Smooth muscle cell of the brain vasculature (primary cell): Measurements from ENCODE around the gene RMND5A.

Source experiments
- DNase-seq: peaks from one replicate; pipeline ENCODE4 v3.0.0-alpha.2; 2012; ENCODE audit warnings: low read depth, low spot score

Gene RMND5A

DNA sequence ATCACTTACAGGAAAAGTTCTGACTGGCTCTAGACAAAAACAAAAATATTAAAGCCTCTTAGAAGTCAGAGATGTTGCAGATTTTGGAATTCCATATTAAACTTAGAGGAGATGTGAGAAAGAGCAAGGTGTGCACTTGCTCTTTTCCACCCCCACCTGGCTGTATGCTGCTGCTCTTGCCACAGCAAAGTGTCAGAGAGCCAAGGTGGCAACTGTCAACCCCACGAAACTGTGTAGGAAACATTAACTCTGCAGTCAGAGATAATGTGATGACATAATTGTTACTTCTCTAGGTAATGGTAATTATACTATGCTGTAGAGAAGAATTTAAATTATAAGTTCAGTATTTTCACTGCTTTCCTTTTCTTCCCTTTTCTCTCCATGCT, 45.2 kb downstream of the RMND5A start:
- DNase-seq = no peak

DNA sequence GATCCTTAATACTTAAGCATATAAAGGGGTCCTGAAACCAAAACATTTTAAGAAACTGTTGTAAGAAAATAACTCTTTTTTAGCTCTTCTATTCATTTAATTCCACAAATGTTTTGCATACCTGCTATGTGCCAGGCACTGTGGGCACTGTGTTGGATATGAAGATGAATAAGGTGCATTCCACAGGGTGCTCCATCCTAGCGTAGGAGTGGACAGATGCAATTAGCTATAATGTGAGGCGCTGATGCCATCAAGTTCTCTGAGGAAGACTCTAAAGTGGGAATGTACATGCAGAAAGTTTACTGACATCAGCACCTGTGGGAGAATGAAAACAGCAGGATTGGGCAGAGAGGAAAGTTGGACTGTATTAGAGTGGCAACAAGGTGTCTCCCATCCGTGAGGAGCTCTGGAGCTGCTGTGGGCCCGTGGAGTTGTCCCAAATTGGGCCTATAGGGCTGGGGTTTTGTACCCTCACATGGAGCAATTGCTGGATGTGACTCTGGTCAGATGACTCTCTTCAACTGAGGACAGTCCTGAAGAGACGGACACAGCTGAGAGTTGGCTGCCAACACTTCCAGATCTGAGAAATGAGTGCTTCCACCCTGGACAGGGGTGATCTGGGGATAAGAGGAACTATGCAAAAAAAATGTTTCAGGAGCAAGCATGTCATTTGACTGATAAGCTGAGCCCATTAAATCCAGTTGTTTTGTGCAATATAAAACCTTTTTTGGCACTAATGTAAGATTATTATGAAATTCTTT, 48.3 kb downstream of the RMND5A start:
- DNase-seq = no peak

DNA sequence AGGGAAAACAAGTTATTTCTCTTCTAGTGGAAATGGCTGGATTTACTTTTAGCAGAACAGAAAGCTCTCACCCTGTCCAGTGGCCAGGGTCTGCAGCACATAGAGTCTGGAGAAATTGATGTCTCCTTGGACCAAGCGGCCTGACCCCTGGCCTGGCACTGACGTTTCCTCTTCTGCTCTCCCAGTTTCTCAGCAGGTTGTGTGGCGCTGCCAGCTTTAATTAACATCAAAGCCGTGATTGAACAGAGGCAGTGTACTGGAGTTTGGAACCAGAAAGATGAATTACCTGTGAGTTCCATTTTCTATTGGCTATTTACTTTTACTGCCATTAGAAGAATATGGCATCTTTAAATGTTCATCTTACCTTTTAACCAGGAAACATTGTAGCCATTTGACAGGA, 49.7 kb downstream of the RMND5A start:
- no peak for DNase-seq

DNA sequence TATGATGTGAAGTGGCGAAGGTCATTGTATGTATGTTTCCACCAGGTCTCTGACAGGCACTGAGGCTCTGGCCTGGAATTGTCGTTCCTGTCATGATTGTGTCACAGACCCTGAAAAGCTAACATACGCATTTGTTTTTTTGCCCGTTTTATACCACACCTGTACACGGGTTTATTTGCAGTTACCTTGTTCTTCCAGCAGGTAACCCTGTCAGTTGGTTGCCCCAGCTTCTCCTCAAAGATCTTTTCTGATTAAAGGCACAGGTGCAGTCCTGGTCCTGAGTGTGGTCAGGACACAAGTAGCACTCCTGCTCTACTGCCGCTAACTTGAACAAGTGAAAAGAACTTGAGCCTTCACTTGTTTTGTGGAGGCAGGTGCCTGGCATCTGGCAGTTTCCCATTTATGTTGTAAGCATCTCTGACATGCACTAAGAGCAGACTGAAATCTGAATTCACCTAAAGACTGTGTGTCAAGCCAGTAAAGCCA, 50.8 kb downstream of the RMND5A start:
- no peak for DNase-seq

DNA sequence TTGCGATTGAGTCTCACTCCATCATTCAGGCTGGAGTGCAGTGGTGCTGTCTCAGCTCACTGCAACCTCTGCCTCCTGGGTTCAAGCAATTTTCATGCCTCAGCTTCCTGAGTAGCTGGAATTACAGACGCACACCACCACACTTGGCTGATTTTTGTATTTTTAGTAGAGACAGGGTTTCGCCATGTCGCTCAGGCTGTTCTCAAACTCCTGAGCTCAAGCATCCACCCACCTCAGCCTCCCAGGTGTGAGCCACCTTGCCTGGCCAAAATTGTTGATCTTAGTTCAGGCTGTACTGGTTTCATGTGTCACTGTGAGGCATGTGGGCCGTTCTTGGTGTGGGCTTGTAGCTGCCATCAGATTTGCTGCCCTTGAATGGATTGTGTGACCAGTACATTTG, 52.5 kb downstream of the RMND5A start:
- DNase-seq = no peak

DNA sequence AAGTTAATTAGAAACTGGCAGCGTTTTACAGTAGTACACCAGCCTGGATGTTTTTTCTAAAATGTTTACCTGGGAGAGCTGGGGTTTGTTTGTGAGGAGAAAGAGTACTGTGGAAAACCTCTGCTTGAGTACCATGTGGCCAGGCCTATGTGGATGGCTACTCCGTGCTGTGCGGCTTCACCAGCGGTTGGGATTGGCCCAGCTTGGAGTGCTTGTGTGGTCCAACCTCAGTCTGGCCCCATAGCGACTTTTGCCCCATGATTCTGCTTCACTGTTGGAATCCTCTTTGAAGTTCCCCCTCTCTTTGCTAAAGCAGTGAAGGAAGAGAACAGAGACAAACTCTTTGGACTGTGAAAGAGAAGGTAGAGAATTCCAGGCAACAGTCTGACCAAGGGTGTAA, 54.8 kb downstream of the RMND5A start:
- DNase-seq = no peak

DNA sequence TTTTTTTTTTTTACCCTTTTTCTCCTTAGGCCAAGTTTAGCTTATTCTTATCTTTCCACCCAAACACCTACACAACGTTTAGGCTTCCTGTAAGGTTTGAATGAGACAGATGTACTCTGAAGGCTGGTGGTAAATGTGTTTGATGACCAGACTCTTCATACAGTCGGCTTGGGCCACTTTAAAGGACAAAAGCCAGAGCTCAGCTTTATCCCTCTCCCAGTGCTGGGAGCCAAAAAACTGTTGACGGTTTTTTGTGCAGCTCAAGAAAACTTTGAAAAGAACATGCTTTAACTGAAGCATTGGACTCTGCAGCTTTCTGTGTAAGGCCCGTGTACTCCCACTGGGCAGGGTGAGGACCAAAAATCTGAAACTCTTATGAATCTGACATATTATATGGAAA, 55.2 kb downstream of the RMND5A start:
- DNase-seq = no peak

DNA sequence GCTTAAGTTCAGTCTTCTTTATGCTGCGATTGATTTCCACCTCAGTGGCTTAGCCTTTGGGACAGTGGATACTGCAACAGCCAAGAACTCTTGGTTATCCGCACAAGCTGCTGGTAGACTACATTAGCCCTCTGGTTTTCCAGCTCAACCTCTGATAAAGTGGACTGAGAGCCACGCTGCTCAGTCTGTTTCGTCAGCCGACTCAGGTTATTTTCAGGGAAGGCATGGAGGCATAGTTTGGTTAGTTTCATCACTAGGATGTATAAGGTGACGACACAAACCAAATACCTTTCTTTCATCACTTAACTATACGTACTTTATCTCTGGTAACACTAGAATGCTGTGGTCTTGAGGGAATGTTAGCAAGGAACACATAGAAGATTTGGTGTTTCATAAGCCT, 56.4 kb downstream of the RMND5A start:
- DNase-seq = no peak

DNA sequence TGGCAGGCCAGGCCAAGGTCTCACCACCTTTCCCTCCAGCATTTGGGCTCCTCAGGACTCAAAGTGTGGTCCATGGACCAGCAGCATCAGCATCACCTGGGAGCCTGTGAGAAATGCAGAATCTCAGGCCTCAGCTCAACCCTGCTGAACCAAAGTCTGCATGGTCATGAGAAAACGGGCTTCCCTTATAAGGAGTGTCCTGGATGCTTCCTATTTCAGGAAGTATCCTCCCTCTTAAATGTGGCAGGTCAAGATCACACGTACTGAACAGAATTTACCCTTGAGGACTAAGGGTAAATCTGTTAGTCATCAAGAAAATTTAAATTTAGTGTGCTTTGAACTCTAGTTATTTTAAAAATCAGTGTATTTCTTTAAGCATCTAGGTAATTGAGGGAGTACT, 58.9 kb downstream of the RMND5A start:
- no peak for DNase-seq

DNA sequence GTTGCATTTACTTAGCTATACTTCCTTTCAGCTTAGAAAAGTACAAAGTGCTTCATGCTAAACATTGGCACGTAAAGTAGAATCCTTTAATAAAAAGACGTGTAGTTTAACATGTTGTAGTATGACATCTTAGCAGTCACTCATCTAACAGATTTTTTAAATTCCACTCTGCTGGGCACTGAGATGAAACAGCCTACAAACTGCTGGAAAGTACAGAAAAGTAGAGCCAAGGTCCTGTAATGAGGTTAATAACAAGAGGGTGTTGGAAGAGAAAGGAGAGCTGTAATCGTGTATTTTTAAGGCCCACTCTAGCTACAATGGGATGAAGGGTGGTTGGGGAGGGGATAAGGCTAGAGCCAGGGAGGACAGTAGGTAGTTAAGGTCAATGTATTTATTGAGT, 59.9 kb downstream of the RMND5A start:
- no peak for DNase-seq

DNA sequence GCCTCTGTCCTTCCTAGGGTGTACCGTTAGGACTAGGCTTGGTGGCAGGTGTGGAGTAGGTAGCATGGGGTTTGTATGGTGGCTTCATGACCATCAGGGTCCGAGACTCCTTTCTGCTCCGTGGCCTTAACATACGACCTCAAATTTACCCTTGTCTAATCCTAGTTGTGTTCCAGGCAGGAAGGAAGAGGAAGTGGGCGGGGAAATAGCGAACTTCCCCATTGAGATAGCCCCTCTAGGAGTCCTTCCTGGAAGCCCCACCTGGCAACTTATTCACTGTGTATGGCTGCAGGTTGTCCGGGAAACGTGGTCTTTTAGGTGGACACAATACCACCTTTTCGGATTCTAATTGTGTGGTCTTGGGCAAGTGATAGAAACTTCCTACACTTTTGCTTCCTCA, 61.3 kb downstream of the RMND5A start:
- DNase-seq = no peak

DNA sequence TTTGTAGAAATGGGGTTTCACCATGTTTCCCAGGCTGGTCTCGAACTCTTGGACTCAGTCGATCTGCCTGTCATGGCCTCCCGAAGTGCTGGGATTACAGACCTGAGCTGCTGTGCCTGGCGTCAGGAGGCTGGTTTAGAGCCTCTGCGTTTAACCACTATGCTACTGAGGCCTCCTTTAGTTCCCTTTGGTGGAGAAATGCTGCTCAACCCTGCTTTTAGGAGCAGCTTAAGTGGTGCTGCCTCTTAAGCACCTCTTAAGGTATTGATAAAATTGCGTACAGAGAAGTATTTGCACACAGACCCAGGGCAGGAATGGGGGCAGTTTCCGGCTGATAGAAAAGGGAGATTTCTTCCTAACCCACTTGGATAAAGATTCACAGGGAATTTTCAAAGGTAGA, 62.7 kb downstream of the RMND5A start:
- no peak for DNase-seq

DNA sequence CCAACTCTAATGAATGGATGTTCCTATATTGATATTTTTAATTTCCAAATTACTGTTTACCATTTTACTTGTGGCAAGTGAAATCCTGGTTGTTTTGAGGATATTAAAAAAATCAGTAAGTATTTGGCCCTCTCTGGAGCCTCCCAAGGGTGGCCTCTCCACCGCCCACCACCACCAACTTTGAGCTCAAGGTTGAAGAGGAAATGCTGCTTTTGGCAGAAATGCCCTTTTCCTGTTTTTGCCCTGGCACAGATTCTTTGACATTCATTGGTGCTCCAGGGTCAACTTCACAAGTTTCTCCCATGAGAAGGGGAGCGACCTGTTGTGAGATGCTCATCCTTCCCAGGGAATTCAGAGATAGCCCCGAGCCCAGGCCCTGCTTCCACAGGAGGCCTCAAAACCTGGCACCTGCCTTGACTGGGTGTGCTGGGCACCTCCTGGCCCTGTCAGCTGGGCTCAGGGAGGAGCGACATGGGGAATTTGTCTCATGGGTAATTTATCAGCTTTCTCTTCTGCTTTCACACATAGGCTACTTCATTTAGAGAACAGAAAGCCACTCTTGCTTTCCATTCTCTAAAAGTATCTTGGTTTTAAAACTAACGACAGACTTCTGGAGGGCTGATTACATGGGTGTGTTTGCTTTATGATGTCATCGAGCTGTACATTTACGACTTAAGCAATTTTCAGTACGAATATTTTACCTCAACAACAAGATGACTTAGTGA, 63.7 kb downstream of the RMND5A start:
- no peak for DNase-seq

DNA sequence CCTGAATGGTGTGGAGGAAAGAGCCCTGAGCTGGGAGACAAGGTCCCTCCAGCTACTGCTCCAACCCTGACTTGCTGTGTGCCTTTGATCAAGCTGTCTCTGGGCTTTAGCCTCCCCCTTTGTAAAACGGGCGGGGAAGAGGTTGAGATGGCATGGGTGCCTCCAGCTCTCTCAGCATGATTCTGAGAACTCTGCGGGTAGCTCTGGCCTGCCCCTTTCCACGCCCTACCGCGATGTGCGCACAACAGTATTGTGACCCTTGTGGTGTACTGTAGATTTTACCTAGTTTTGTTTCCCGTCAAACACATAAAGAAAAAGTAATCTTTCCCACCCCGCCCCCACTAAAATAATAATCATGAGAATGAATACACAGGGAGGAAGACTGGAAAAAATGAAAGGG, 65.4 kb downstream of the RMND5A start:
- no peak for DNase-seq

DNA sequence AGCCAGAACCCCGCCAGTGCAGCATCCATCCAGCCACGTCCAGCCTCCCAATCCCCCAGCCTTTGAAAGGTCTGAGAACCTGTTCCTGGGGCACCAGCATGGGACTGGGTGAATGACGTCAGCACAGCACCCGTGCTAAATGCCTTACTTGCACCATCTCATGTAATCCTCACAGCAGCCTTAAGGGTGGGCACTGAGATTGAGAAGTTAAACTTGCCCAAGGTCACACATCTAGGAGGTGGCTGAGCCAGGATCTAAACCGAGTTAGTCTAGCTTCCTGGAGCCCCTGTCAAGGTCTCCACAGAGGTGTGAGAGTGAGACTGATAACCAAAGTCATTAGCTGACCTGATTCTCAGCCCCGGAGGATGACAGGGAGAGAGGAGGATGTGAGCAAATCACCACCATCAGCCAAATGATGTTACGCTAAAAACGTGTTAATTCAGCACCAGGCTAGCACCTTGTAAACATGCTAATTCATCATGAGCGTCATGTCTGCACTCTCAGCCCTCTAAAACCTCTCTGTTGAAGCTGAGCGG, 66.0 kb downstream of the RMND5A start:
- DNase-seq = no peak

DNA sequence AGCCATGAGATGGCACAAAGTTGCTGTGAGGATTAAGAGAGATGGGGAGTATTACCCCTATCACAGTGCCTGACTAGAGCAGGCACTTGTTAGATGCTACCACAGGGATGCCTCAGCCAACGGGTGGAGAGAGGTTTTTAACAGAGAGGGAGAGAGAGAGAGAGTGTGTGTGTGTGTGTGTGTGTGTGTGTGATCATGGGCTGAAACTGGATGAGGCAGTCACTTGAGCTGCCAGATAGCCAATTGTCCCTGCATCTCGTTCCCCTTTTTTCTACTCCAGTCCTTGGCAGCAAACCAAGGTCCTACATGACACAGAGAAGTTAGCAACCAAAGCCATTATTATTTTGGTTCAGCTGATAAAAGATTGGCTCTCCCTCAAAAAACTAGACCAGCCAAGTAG, 67.6 kb downstream of the RMND5A start:
- DNase-seq = no peak

DNA sequence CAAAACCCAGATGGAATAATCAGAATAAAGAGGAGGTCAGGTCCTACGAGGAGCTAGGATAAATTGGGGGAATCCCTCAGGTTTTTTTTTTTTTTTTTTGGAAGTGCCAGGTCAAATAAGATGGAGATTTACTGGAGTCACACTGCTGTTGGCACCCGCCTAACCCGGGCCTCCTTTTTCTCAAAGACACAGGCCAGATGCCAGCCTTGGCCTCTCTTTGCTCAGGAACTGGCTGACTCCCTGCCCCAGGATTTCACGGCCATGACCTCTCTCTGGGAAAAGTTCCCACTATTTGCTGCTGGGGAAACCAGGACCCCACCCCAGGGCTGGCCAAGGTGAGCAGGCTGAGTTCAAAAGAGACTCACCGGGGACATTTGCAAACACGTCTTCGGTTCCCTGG, 68.1 kb downstream of the RMND5A start:
- DNase-seq = no peak

DNA sequence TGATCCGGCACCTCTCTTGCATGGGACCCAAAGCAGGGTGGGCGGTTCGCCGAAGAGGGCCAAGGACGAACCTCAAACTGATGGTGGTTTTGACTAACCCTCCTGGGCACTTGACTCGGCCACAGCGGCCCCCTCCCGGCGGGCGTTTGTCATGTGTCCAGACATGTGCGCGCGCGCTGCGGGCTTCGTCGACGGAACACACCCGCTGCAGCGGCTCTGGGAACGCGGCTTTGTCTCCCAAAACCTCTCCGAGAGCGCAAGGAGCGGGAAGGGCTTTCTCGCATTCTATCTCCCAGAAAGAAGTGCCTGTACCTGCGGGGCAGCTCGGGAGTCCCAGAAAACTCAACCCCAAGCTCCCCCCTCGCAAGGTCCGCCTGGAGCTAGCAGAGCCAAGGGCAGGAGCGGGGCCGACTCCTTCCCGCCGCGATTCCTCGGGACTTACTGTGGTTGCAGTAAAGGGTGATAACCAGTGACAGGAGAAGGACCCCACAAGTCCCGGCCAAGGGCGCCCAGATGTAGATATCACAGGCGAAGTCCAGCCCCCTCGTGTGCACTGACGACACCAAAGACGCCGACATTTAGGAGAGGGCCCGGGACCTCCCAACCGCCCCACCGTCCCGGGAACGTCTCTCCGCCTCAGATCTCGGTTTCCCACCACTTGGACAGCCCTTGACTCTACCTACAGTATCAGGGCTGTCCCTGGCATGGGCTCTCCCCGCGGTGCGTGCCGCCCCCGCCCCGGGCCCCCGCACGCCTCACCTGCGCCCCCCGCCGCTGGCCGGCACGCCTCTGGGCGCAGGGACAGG, 69.0 kb downstream of the RMND5A start:
- no peak for DNase-seq

DNA sequence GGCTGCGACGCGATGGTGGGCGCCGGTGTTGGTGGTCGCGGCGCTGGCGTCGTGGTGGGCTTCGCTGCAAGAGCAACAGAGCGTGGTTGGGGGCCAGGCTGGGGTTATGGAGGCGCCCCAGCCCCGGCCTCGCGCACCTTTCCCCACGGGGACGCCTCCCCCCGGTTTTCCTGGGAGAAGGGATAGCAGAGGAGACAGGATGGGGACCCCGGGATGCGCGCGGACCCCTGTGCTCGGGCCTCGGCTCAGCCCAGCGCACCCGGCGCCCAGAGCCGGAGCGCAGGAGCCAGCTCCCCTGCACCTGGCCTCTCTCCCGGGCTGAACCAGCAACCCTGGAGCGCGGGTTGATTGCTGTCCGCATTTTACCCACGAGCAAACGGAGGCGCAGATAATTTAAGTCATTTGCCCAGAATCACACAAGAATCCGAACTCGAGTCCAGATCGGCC, 69.6 kb downstream of the RMND5A start:
- DNase-seq = no peak

DNA sequence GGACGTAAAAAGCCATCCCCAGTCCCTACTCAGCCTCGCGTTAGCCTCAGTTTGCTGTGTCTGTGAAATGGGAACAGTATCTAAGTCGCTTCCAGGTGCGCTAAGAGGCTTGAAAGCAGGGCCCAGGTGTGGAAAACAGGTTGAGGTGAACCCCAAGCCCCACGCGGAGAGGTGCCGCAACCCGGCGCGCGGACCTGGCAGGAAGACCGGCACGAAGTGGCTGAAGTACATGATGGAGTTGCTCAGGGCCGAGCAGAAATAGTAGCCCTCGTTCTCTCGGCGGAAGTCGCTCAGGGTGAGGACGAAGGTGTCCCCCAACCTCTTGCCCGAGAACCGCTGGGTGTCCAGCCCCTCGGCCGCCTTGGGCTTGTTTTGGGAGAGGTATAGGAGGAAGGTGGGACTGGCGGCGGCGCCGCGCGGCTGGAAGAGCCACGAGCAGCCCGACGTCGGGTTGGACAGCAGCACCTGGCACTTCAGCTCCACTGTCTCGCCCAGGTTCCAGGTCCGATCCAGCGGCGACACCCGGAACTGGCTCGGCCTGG, 70.1 kb downstream of the RMND5A start:
- DNase-seq = no peak

DNA sequence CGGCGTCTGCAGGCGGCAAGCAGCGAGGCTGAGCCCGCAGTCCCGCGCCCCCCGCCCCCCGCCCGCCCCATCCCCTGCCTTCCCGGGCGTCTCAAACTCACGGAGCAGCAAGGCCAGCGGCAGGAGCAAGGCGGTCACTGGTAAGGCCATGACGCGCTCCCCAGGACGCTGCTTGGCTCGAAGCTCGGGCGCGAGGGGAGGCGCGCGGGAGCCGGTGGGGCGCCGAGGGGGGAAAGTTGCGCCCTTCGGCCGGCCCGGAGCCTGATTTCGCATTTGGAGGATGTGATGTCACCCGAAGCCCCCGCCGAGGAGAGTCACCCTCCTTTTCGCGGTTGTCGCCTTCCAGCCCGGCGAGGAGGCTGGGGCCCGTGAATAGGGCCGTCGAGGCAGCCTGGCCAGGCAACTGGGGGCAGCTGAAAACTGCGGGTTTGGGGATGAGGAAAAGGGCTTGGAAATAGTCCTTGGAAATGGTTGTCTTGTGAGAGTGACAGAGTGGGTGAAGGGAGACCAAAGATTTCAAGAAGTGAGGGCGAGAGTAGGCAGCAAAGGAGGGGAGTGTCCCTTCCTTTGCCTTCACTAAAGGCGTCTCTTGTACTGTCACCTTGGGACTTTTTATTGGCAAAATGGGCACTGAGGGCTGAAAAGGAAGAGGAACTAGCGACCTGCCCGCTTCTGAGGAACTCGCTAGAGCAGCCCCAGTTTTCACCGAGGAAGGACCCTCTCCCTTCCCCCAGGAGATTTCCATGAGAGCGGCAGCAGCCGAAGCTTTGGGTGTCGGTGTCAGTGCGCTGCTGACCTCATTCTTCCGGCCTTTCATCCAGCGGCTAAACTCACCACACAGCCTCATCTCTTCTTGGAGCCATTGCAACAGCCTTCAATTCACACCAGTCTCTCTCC, 70.8 kb downstream of the RMND5A start, which contains the start of gene CD8A:
TSS of gene CD8A (minus strand) at position 238 of the 897 bp plus-strand sequence. CDS start at position 150, 88 bp downstream.
- DNase-seq = no peak
